ENCODE measurements around the gene THBS4.

THBS4 gene

DNA sequence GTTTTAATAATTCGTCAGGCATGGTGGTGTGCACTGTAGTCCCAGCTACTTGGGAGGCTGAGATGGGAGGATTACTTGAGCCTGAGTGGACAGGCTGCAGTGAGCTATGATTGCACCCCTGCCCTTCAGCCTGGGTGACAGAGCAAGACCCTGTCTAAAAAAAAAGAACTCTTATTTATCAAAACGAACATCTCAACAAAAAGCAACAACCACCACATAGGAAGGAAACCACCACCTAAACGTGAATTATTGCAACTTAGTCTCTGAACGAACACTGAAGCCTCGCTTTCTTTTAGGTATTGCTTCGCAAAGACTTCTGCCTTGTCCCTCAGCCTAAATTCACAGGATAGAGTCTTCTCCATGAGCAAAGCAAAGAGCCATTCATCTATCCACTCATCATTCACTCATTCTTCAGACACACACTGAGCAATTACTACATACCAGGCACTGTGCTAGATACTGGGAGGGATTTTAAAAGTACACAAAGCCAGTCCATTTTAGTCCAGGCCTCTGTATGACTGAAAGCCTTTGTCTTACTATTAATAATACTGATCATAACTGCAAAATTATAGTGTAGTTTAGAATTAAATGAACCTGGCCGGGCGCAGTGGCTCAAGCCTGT is 57.4 kb downstream of the THBS4 start:
- no peak for TF ChIP-seq YY1 (IDR thresholded peaks at IDR 0.05; ENCODE audit: insufficient read depth, insufficient read length)
- TF ChIP-seq ZNF274 (IDR thresholded peaks at IDR 0.05; ENCODE audit: low read depth, low read length): no peak
- no peak for TF ChIP-seq SUZ12 (IDR thresholded peaks at IDR 0.05; ENCODE audit: extremely low read depth, insufficient read depth, insufficient read length)
- Histone ChIP-seq H3K27me3 (ENCODE audit: insufficient read depth, insufficient read length) (no peaks in the 10 kb centered on the region), H3K9me3 (ENCODE audit: insufficient read depth, low read length) (no peaks in the 10 kb centered on the region), H3K36me3 (ENCODE audit: insufficient read depth, insufficient read length, low read length) (no peaks in the 10 kb centered on the region), H3K9ac (ENCODE audit: insufficient read length, low read depth) (no peak overlapping the region), H3K4me3 (ENCODE audit: insufficient read length, low read depth) (no peak overlapping the region), H3K4me1 (ENCODE audit: insufficient read depth, insufficient read length) (peaks cover 2% of the 10 kb centered on the region)
- no peak for DNase-seq (ENCODE audit: low read depth, low spot score)

DNA sequence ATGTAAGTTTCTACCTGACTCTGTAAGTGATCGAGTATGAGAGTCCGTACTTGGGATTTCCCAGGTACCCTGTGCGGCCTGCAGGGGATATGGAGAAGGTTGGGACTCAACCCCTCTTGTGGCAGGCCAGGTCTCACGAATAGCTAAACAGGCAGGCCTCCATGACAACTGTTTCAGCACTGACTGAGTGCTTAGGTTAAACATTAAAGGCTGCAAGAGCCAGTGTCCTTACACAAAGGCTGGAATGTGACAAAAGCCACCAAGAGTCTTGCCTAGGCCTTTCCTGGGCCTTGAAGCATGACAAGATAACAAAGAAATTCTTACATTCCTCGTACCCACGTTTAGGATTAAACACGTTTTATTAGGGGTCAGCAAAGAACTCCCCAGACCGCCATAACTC is 58.6 kb downstream of the THBS4 start:
- Histone ChIP-seq H3K9ac (ENCODE audit: insufficient read length, low read depth) (no peak overlapping the region), H3K9me3 (ENCODE audit: insufficient read depth, low read length) (no peaks in the 10 kb centered on the region), H3K36me3 (ENCODE audit: insufficient read depth, insufficient read length, low read length) (no peaks in the 10 kb centered on the region), H3K4me3 (ENCODE audit: insufficient read length, low read depth) (no peak overlapping the region), H3K27me3 (ENCODE audit: insufficient read depth, insufficient read length) (no peaks in the 10 kb centered on the region), H3K4me1 (ENCODE audit: insufficient read depth, insufficient read length) (peaks cover 2% of the 10 kb centered on the region)
- TF ChIP-seq ZNF274 (IDR thresholded peaks at IDR 0.05; ENCODE audit: low read depth, low read length) (no peak), SUZ12 (IDR thresholded peaks at IDR 0.05; ENCODE audit: extremely low read depth, insufficient read depth, insufficient read length) (no peak), YY1 (IDR thresholded peaks at IDR 0.05; ENCODE audit: insufficient read depth, insufficient read length) (no peak)
- no peak for DNase-seq (ENCODE audit: low read depth, low spot score)

DNA sequence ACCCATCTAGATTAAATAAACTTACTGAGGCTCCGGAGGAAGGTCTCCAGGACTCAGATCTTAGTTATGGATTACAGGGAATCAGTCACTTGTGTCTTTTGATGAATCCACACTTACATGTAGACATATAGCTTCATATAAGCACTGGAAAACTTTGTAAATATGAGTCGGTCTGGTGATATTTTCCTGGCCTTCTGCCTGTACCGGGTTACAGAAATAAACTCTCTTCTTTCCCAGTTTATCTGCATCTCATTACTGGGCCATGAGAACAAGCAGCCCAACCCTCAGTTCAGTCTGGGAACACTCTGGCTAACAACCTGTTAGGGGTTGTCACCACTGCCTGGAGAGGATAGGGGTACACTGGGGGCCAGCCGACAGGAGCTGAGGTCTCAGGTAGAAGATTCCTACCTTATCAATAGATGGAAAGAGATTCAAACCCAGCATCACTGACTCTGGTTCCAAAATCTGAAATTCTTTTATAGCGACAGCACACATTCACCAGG is 59.1 kb downstream of the THBS4 start:
- no peak overlapping the region for H3K9ac ChIP-seq (ENCODE audit: insufficient read length, low read depth)
- DNase-seq (ENCODE audit: low read depth, low spot score): no peak
- H3K9me3 ChIP-seq (ENCODE audit: insufficient read depth, low read length): no peaks in the 10 kb centered on the region
- TF ChIP-seq YY1 (IDR thresholded peaks at IDR 0.05; ENCODE audit: insufficient read depth, insufficient read length) (no peak), ZNF274 (IDR thresholded peaks at IDR 0.05; ENCODE audit: low read depth, low read length) (no peak), SUZ12 (IDR thresholded peaks at IDR 0.05; ENCODE audit: extremely low read depth, insufficient read depth, insufficient read length) (no peak)
- H3K36me3 ChIP-seq (ENCODE audit: insufficient read depth, insufficient read length, low read length): no peaks in the 10 kb centered on the region
- H3K4me1 ChIP-seq (ENCODE audit: insufficient read depth, insufficient read length): peaks cover 2% of the 10 kb centered on the region
- no peaks in the 10 kb centered on the region for H3K27me3 ChIP-seq (ENCODE audit: insufficient read depth, insufficient read length)
- H3K4me3 ChIP-seq (ENCODE audit: insufficient read length, low read depth): no peak overlapping the region

DNA sequence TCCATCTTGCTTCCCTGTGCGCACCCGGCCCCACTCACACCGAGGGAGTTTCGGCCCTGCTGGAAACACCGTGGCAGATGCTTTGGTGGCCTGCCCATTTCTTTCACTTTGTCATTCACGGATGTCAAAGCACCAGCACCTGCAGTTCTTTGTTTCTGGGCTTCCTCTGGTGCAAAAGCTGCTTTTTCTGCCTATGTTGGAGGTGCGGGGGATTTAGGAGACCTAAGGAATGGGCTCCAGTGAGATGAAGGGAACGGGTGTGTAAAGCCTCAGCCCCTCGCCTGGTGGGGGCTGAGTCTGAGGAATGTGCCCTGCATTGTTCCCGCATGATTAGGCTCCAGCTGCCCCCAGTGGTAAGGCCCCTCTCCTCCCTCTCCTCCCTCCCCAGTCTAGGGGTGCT is 62.3 kb downstream of the THBS4 start:
- no peaks in the 10 kb centered on the region for H3K27me3 ChIP-seq (ENCODE audit: insufficient read depth, insufficient read length)
- DNase-seq (ENCODE audit: low read depth, low spot score): no peak
- TF ChIP-seq SUZ12 (IDR thresholded peaks at IDR 0.05; ENCODE audit: extremely low read depth, insufficient read depth, insufficient read length) (no peak), YY1 (IDR thresholded peaks at IDR 0.05; ENCODE audit: insufficient read depth, insufficient read length) (no peak), ZNF274 (IDR thresholded peaks at IDR 0.05; ENCODE audit: low read depth, low read length) (no peak)

GRCh38 chr5:80101993-80102392 is 66.8 kb downstream of the THBS4 start:
- Histone ChIP-seq H3K9ac (ENCODE audit: insufficient read length, low read depth) (no peak overlapping the region), H3K27me3 (ENCODE audit: insufficient read depth, insufficient read length) (no peaks in the 10 kb centered on the region), H3K36me3 (ENCODE audit: insufficient read depth, insufficient read length, low read length) (no peaks in the 10 kb centered on the region), H3K4me1 (ENCODE audit: insufficient read depth, insufficient read length) (peaks cover 1% of the 10 kb centered on the region), H3K9me3 (ENCODE audit: insufficient read depth, low read length) (no peaks in the 10 kb centered on the region), H3K4me3 (ENCODE audit: insufficient read length, low read depth) (no peak overlapping the region)
- no peak for DNase-seq (ENCODE audit: low read depth, low spot score)
- TF ChIP-seq ZNF274 (IDR thresholded peaks at IDR 0.05; ENCODE audit: low read depth, low read length) (no peak), SUZ12 (IDR thresholded peaks at IDR 0.05; ENCODE audit: extremely low read depth, insufficient read depth, insufficient read length) (no peak), YY1 (IDR thresholded peaks at IDR 0.05; ENCODE audit: insufficient read depth, insufficient read length) (no peak)

More for the DNA sequence above, 62.3 kb downstream of the THBS4 start:
- Histone ChIP-seq H3K9me3 (ENCODE audit: insufficient read depth, low read length) (no peaks in the 10 kb centered on the region), H3K4me1 (ENCODE audit: insufficient read depth, insufficient read length) (peaks cover 2% of the 10 kb centered on the region), H3K9ac (ENCODE audit: insufficient read length, low read depth) (no peak overlapping the region), H3K4me3 (ENCODE audit: insufficient read length, low read depth) (no peak overlapping the region), H3K36me3 (ENCODE audit: insufficient read depth, insufficient read length, low read length) (no peaks in the 10 kb centered on the region)

- no peaks in the 10 kb centered on the region for H3K27me3 ChIP-seq (ENCODE audit: insufficient read depth, insufficient read length)
- H3K36me3 ChIP-seq (ENCODE audit: insufficient read depth, insufficient read length, low read length): no peaks in the 10 kb centered on the region
- TF ChIP-seq SUZ12 (IDR thresholded peaks at IDR 0.05; ENCODE audit: extremely low read depth, insufficient read depth, insufficient read length): no peak
- no peak for TF ChIP-seq YY1 (IDR thresholded peaks at IDR 0.05; ENCODE audit: insufficient read depth, insufficient read length)
- TF ChIP-seq ZNF274 (IDR thresholded peaks at IDR 0.05; ENCODE audit: low read depth, low read length): no peak
- H3K4me1 ChIP-seq (ENCODE audit: insufficient read depth, insufficient read length): no peaks in the 10 kb centered on the region
- H3K9ac ChIP-seq (ENCODE audit: insufficient read length, low read depth): no peak overlapping the region
- H3K9me3 ChIP-seq (ENCODE audit: insufficient read depth, low read length): no peaks in the 10 kb centered on the region
- DNase-seq (ENCODE audit: low read depth, low spot score): no peak
- H3K4me3 ChIP-seq (ENCODE audit: insufficient read length, low read depth): no peak overlapping the region
These were observed 68.2 kb downstream of the THBS4 start for GRCh38 chr5:80103371-80103770.

- Histone ChIP-seq H3K9ac (ENCODE audit: insufficient read length, low read depth) (no peak overlapping the region), H3K36me3 (ENCODE audit: insufficient read depth, insufficient read length, low read length) (no peaks in the 10 kb centered on the region), H3K9me3 (ENCODE audit: insufficient read depth, low read length) (no peaks in the 10 kb centered on the region), H3K4me3 (ENCODE audit: insufficient read length, low read depth) (no peak overlapping the region), H3K27me3 (ENCODE audit: insufficient read depth, insufficient read length) (no peaks in the 10 kb centered on the region), H3K4me1 (ENCODE audit: insufficient read depth, insufficient read length) (peaks cover 6% of the 10 kb centered on the region)
- no peak for DNase-seq (ENCODE audit: low read depth, low spot score)
- TF ChIP-seq ZNF274 (IDR thresholded peaks at IDR 0.05; ENCODE audit: low read depth, low read length): no peak
These were observed 70.7 kb downstream of the THBS4 start for GRCh38 chr5:80105698-80106439.

All from NT2/D1 (cell line).